ENCODE results near the gene GPAT2.
"Not testable (repeated sequence)": the region's sequence is repeated elsewhere in the genome, so short reads cannot be mapped to it uniquely, and the experiment has no call there.

Gene GPAT2

GRCh38 chr2:95992520-95993272, 42.0 kb downstream of the GPAT2 start:
- H2AFZ ChIP-seq (ENCODE audit: low read depth, low read length), result peak overlapping the region; percentile 92
- peak overlapping the region; percentile 66 to 82 for H3K4ac ChIP-seq (ENCODE audit: low read depth in 1 of 2, low read length in 2 of 2)
- H4K8ac ChIP-seq (ENCODE audit: low read length), result peak overlapping the region; percentile 59
- H3K4me1 ChIP-seq (ENCODE audit: control insufficient read depth, insufficient read depth, low read depth, low read length); H3K9me3 ChIP-seq (ENCODE audit: control insufficient read depth, low read length); H3K27me3 ChIP-seq (ENCODE audit: control insufficient read depth in 1 of 2, insufficient read depth in 1 of 2, low read length in 2 of 2); H3K79me1 ChIP-seq (replicated peaks; ENCODE audit: low read length, poor library complexity, severe bottlenecking); H3K36me3 ChIP-seq (ENCODE audit: control insufficient read depth in 1 of 2, insufficient read depth in 2 of 2, low read depth in 1 of 2, low read length in 2 of 2); H2AK5ac ChIP-seq (ENCODE audit: low read length, severe bottlenecking); H2BK5ac ChIP-seq (ENCODE audit: low read depth, low read length, poor library complexity, severe bottlenecking); H2BK120ac ChIP-seq (ENCODE audit: low read depth, low read length); H2BK15ac ChIP-seq (ENCODE audit: low read depth, poor library complexity, severe bottlenecking): not testable (repeated sequence)
- peak overlapping the region; percentile 52 to 90 for H3K18ac ChIP-seq (ENCODE audit: low read depth in 1 of 2, low read length in 2 of 2)
- WGBS, result 0% methylated on average over 12 of the region's 34 CpGs
- peak overlapping the region; percentile 92 for H3K4me2 ChIP-seq (ENCODE audit: low read length, poor library complexity, severe bottlenecking)
- H3K27ac ChIP-seq (ENCODE audit: low read length, poor library complexity, severe bottlenecking), result peak overlapping the region; percentile 64
- H3K14ac ChIP-seq (ENCODE audit: low read length in 2 of 2), result peak overlapping the region in 1 of 2 experiments; percentile 96
- peak overlapping the region; percentile 90 for H3K9ac ChIP-seq (ENCODE audit: low read length)
- peak overlapping the region in 1 of 2 experiments; percentile 69 for H3K23ac ChIP-seq (ENCODE audit: low read length in 2 of 2)
- peak overlapping the region; percentile 70 for H4K91ac ChIP-seq (ENCODE audit: low read length)
- H3K4me3 ChIP-seq (ENCODE audit: insufficient read depth in 1 of 2, low read depth in 1 of 2, low read length in 2 of 2), result peak overlapping the region; percentile 60 to 80
- peak; percentile 65 for DNase-seq
- peak overlapping the region in 1 of 2 experiments; percentile 25 for H2BK12ac ChIP-seq (ENCODE audit: low read length in 2 of 2)

- WGBS, result no CpG with 5 or more reads among the region's 39 CpGs
- not testable (repeated sequence) for H3K4ac ChIP-seq (ENCODE audit: low read depth in 1 of 2, low read length in 2 of 2); H3K79me1 ChIP-seq (replicated peaks; ENCODE audit: low read length, poor library complexity, severe bottlenecking); H3K27me3 ChIP-seq (ENCODE audit: control insufficient read depth in 1 of 2, insufficient read depth in 1 of 2, low read length in 2 of 2); H2BK5ac ChIP-seq (ENCODE audit: low read depth, low read length, poor library complexity, severe bottlenecking); H2BK120ac ChIP-seq (ENCODE audit: low read depth, low read length); H3K14ac ChIP-seq (ENCODE audit: low read length in 2 of 2); H4K91ac ChIP-seq (ENCODE audit: low read length); H2BK15ac ChIP-seq (ENCODE audit: low read depth, poor library complexity, severe bottlenecking); H3K23ac ChIP-seq (ENCODE audit: low read length in 2 of 2); H3K9me3 ChIP-seq (ENCODE audit: control insufficient read depth, low read length); H2BK12ac ChIP-seq (ENCODE audit: low read length in 2 of 2); DNase-seq; H3K36me3 ChIP-seq (ENCODE audit: control insufficient read depth in 1 of 2, insufficient read depth in 2 of 2, low read depth in 1 of 2, low read length in 2 of 2); H2AK5ac ChIP-seq (ENCODE audit: low read length, severe bottlenecking); H3K27ac ChIP-seq (ENCODE audit: low read length, poor library complexity, severe bottlenecking); H4K8ac ChIP-seq (ENCODE audit: low read length); H3K4me1 ChIP-seq (ENCODE audit: control insufficient read depth, insufficient read depth, low read depth, low read length)
- Histone ChIP-seq H3K4me3 (ENCODE audit: insufficient read depth in 1 of 2, low read depth in 1 of 2, low read length in 2 of 2) (peak overlapping the region; percentile 61 to 80), H3K18ac (ENCODE audit: low read depth in 1 of 2, low read length in 2 of 2) (peak overlapping the region in 1 of 2 experiments; percentile 90), H3K4me2 (ENCODE audit: low read length, poor library complexity, severe bottlenecking) (peak overlapping the region; percentile 92), H3K9ac (ENCODE audit: low read length) (peak overlapping the region; percentile 90), H2AFZ (ENCODE audit: low read depth, low read length) (peak overlapping the region; percentile 92)
Observed at GRCh38 chr2:95992102-95992501, 42.6 kb downstream of the GPAT2 start.

GRCh38 chr2:95991351-95992094, 43.2 kb downstream of the GPAT2 start, which contains the start of gene ANKRD36C:
Gene ANKRD36C, minus strand, starts transcription at chr2:95991824. Its CDS starts 116 bp downstream, at chr2:95991708.
- H2BK120ac ChIP-seq (ENCODE audit: low read depth, low read length); H3K27me3 ChIP-seq (ENCODE audit: control insufficient read depth in 1 of 2, insufficient read depth in 1 of 2, low read length in 2 of 2); H3K36me3 ChIP-seq (ENCODE audit: control insufficient read depth in 1 of 2, insufficient read depth in 2 of 2, low read depth in 1 of 2, low read length in 2 of 2); H2BK15ac ChIP-seq (ENCODE audit: low read depth, poor library complexity, severe bottlenecking); H2AK5ac ChIP-seq (ENCODE audit: low read length, severe bottlenecking); H3K4me1 ChIP-seq (ENCODE audit: control insufficient read depth, insufficient read depth, low read depth, low read length); H3K79me1 ChIP-seq (replicated peaks; ENCODE audit: low read length, poor library complexity, severe bottlenecking); H2BK5ac ChIP-seq (ENCODE audit: low read depth, low read length, poor library complexity, severe bottlenecking); H3K9me3 ChIP-seq (ENCODE audit: control insufficient read depth, low read length): not testable (repeated sequence)
- peak within 1 kb of the TSS in 1 of 2 experiments; percentile 96 for H3K14ac ChIP-seq (ENCODE audit: low read length in 2 of 2)
- peak within 1 kb of the TSS; percentile 66 for H3K27ac ChIP-seq (ENCODE audit: low read length, poor library complexity, severe bottlenecking)
- WGBS, result under 1% methylated on average over 22 of the region's 56 CpGs
- DNase-seq, result peak; percentile 55
- peak within 1 kb of the TSS; percentile 52 to 90 for H3K18ac ChIP-seq (ENCODE audit: low read depth in 1 of 2, low read length in 2 of 2)
- H2BK12ac ChIP-seq (ENCODE audit: low read length in 2 of 2), result peak within 1 kb of the TSS in 1 of 2 experiments; percentile 25
- H2AFZ ChIP-seq (ENCODE audit: low read depth, low read length), result peak within 1 kb of the TSS; percentile 92
- H4K8ac ChIP-seq (ENCODE audit: low read length), result peak within 1 kb of the TSS; percentile 59
- H4K91ac ChIP-seq (ENCODE audit: low read length), result peak within 1 kb of the TSS; percentile 70
- peak within 1 kb of the TSS; percentile 68 to 88 for H3K4me3 ChIP-seq (ENCODE audit: insufficient read depth in 1 of 2, low read depth in 1 of 2, low read length in 2 of 2)
- peak within 1 kb of the TSS; percentile 66 to 82 for H3K4ac ChIP-seq (ENCODE audit: low read depth in 1 of 2, low read length in 2 of 2)
- peak within 1 kb of the TSS; percentile 92 for H3K4me2 ChIP-seq (ENCODE audit: low read length, poor library complexity, severe bottlenecking)
- peak within 1 kb of the TSS; percentile 90 for H3K9ac ChIP-seq (ENCODE audit: low read length)
- peak within 1 kb of the TSS in 1 of 2 experiments; percentile 69 for H3K23ac ChIP-seq (ENCODE audit: low read length in 2 of 2)

GRCh38 chr2:95990884-95991283, 43.8 kb downstream of the GPAT2 start:
- not testable (repeated sequence) for H2BK12ac ChIP-seq (ENCODE audit: low read length in 2 of 2); H2BK5ac ChIP-seq (ENCODE audit: low read depth, low read length, poor library complexity, severe bottlenecking); H3K4ac ChIP-seq (ENCODE audit: low read depth in 1 of 2, low read length in 2 of 2); H3K79me1 ChIP-seq (replicated peaks; ENCODE audit: low read length, poor library complexity, severe bottlenecking); H3K14ac ChIP-seq (ENCODE audit: low read length in 2 of 2); H3K4me1 ChIP-seq (ENCODE audit: control insufficient read depth, insufficient read depth, low read depth, low read length); H2BK120ac ChIP-seq (ENCODE audit: low read depth, low read length); H3K36me3 ChIP-seq (ENCODE audit: control insufficient read depth in 1 of 2, insufficient read depth in 2 of 2, low read depth in 1 of 2, low read length in 2 of 2); H2BK15ac ChIP-seq (ENCODE audit: low read depth, poor library complexity, severe bottlenecking); H3K9me3 ChIP-seq (ENCODE audit: control insufficient read depth, low read length); H4K91ac ChIP-seq (ENCODE audit: low read length); H2AFZ ChIP-seq (ENCODE audit: low read depth, low read length); H3K27ac ChIP-seq (ENCODE audit: low read length, poor library complexity, severe bottlenecking); H3K27me3 ChIP-seq (ENCODE audit: control insufficient read depth in 1 of 2, insufficient read depth in 1 of 2, low read length in 2 of 2); H3K18ac ChIP-seq (ENCODE audit: low read depth in 1 of 2, low read length in 2 of 2); H4K8ac ChIP-seq (ENCODE audit: low read length); DNase-seq; H3K23ac ChIP-seq (ENCODE audit: low read length in 2 of 2); H2AK5ac ChIP-seq (ENCODE audit: low read length, severe bottlenecking)
- Histone ChIP-seq H3K4me2 (ENCODE audit: low read length, poor library complexity, severe bottlenecking) (peak overlapping the region; percentile 58), H3K4me3 (ENCODE audit: insufficient read depth in 1 of 2, low read depth in 1 of 2, low read length in 2 of 2) (peak overlapping the region; percentile 42 to 59), H3K9ac (ENCODE audit: low read length) (peak overlapping the region; percentile 45)
- 18% methylated on average over 2 of the region's 6 CpGs for WGBS
